Esophagus muscularis mucosa (tissue), 3 donors: ENCODE measurements around the gene FRRS1L.

Experiments
- POLR2A ChIP-seq: fragments of 450-650 bp; IDR thresholded peaks from one replicate; pipeline ENCODE4 v1.6.1; 2017; ENCODE audit warnings: antibody characterized with exemption, moderate library complexity, mild to moderate bottlenecking, low read depth
- TF ChIP-seq, protein P1 (sequence below), 3 experiments: fragments of 200-600 bp in 2 of 3; fragments of 450-650 bp in 1 of 3; sonication (generic) in 2 of 3; IDR thresholded peaks; one replicate each; pipeline ENCODE4 v1.5.1; 2017 to 2019; ENCODE audit warnings: antibody characterized with exemption in 3 of 3, mild to moderate bottlenecking in 2 of 3, moderate library complexity in 1 of 3

GRCh38 chr9:109133533-109133932 lies 33.5 kb downstream of the FRRS1L start:
- TF ChIP-seq POLR2A, result no peak
- TF ChIP-seq, protein P1, sequence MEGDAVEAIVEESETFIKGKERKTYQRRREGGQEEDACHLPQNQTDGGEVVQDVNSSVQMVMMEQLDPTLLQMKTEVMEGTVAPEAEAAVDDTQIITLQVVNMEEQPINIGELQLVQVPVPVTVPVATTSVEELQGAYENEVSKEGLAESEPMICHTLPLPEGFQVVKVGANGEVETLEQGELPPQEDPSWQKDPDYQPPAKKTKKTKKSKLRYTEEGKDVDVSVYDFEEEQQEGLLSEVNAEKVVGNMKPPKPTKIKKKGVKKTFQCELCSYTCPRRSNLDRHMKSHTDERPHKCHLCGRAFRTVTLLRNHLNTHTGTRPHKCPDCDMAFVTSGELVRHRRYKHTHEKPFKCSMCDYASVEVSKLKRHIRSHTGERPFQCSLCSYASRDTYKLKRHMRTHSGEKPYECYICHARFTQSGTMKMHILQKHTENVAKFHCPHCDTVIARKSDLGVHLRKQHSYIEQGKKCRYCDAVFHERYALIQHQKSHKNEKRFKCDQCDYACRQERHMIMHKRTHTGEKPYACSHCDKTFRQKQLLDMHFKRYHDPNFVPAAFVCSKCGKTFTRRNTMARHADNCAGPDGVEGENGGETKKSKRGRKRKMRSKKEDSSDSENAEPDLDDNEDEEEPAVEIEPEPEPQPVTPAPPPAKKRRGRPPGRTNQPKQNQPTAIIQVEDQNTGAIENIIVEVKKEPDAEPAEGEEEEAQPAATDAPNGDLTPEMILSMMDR (IDR thresholded peaks at IDR 0.05), result no peak
